Measurements from ENCODE around the gene CXADR.
"Not testable (repeated sequence)": the region's sequence is repeated elsewhere in the genome, so short reads cannot be mapped to it uniquely, and the experiment has no call there.

CXADR gene

GRCh38 chr21:17512253-17513213 is at the start of gene CXADR:
CXADR (plus strand) TSS chr21:17513043; CDS start chr21:17513130, 87 bp downstream.
- peak; percentile 88 for DNase-seq

GRCh38 chr21:17466166-17466565 is 46.7 kb upstream of the CXADR start:
- no peak for DNase-seq

- no peak for DNase-seq
Observed at GRCh38 chr21:17467392-17467791, 45.5 kb upstream of the CXADR start.

DNA sequence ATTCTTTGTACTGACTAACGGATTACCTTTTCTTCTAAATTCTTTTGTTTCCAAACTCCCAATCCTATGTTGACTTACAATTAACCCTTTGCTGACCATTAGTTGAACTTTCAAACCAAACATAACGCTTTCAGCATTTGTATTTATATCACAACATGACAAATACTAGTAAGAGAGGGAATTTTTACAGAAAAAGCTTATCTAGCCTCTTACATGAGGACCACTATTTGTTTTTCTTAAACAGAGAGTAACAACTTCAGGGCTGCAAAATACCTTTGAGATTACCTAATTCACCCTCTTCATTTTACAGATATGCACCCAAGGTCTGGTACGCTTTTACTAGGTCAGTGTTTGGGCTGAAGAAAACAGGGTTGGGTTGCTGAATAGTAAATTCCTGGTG is 45.0 kb upstream of the CXADR start:
- no peak for DNase-seq

DNA sequence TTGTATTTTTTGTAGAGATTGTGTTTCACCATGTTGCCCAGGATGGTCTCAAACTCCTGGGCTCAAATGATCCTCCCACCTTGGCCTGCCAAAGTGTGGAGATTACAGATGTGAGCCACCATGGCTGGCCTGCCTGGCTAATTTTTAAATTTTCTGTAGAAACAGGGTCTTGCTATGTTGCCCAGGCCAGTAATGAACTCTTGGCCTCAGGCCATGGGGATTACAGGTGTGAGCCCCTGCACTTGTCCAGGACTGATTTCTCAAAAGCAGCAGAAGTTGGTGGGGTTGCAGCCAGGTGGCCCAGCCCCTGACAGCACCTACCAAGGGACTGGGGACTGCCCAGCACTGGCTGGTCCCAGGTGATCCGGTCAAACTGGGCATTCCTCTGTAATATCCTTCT is 44.1 kb upstream of the CXADR start:
- DNase-seq: no peak

GRCh38 chr21:17469727-17470126 is 43.1 kb upstream of the CXADR start:
- no peak for DNase-seq

DNA sequence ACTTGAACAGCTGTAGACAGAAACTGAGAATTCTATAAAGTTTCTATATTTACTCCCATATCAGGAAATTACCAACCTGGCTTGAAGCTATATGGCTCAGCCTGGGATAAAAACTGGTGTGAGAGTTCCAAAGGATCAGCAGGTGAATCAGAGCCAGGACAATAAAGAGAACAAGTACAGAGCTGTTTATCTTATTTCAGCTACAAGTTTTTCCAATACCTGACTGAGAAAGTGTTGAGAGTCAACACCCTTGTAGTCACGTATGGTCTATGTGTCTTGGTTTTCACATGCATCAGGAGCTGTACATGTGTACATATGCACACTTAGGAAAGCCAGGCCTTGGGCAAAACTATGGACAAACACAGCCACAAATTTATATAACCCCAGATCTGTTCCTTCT is 40.7 kb upstream of the CXADR start:
- no peak for DNase-seq

- DNase-seq: no peak
Observed at GRCh38 chr21:17472592-17473271, 40.1 kb upstream of the CXADR start.

DNA sequence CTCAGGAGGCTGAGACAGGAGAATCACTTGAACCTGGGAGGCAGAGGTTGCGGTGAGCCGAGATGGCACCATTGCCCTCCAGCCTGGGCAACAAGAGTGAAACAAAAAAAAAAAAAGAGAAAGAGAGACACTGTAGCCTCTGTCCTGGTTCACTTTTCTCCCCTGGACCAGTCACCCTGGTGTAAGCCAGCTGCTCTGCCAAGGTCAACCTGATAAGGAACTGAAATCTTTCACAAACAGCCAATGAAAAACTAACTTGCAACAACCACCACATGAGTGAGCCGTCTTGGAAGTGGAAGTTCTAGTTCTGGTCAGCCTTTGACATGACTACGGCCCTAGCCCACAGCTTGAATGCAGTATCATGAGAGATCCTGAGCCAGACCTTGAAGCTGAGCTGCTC is 36.8 kb upstream of the CXADR start:
- no peak for DNase-seq

DNA sequence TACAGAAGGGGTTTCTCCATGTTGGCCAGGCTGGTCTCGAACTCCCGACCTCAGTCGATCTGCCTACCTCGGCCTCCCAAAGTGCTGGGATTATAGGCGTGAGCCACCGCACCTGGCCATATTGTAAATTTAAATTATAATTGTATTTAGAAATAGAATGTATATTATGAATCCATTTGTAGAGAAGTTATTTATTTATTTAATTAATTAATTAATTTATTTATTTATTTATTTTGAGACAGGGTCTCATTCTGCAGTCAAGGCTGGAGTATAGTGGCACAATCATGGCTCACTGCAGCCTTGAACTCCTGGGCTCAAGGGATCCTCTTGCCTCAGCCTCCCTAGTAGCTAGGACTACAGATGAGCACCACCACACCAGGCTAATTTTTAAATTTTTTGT is 34.7 kb upstream of the CXADR start:
- not testable (repeated sequence) for DNase-seq

- DNase-seq: no peak
Observed at GRCh38 chr21:17479606-17480005, 33.2 kb upstream of the CXADR start.

- DNase-seq: no peak
Observed at GRCh38 chr21:17482928-17483327, 29.9 kb upstream of the CXADR start.

GRCh38 chr21:17488620-17489019 is 24.2 kb upstream of the CXADR start:
- no peak for DNase-seq

DNA sequence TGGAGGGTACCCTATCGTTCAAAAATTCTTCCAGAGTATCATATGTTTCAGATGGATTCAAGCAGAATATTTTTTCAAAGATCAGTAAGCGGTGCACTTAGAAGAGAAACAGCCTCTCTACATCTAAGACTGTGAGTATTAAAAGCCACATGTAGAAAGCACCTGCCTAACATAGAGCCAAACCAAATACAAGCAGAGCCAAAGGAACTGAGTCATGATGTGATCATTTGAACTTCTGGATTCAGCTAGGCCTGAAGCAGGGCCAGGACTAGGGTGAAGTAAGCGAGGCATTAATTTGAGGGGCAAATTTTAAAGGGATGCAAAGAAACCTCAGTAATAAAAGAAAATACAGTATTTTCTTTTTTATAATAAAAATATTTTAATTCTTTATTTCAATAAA is 23.3 kb upstream of the CXADR start:
- DNase-seq: not testable (repeated sequence)

DNA sequence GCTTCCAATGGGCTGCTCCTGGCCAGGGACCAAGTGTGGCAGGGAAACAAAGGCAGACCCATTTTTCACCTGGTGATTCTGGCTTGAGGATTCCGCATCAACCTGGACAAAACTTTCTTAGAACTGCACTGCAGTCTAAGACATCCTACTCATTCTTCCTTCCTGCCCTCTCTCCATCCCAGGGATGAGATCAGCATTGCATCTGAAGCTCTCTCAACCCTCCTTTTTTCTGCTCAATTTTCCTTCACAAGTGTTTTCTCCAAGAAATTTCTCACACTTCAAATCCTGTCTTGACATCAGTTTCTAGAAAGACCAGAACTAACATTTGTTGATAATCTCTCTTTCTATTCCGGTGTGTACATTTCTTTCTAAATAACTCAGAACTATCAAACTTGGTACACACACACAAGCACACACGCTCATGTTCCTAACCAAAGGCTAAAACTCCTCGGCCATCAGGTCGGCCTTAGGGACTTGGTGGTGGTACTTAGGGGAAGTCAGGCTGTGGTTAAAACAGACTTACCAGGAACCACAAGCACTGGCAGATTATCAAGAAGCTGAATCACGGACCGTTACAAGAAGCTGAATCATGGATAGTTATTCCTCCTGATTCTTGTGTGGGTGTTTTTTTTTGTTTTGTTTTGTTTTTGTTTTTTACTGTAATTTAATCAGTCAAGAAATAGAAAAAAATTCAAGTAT is 21.0 kb upstream of the CXADR start:
- no peak for DNase-seq

- DNase-seq: no peak
Observed at GRCh38 chr21:17492415-17493168, 20.3 kb upstream of the CXADR start.

GRCh38 chr21:17494051-17494450 is 18.8 kb upstream of the CXADR start:
- DNase-seq: no peak

- DNase-seq: no peak
Observed at GRCh38 chr21:17495680-17496079, 17.2 kb upstream of the CXADR start.

GRCh38 chr21:17497316-17497715 is 15.5 kb upstream of the CXADR start:
- no peak for DNase-seq

- DNase-seq: no peak
Observed at GRCh38 chr21:17498586-17498985, 14.3 kb upstream of the CXADR start.

DNA sequence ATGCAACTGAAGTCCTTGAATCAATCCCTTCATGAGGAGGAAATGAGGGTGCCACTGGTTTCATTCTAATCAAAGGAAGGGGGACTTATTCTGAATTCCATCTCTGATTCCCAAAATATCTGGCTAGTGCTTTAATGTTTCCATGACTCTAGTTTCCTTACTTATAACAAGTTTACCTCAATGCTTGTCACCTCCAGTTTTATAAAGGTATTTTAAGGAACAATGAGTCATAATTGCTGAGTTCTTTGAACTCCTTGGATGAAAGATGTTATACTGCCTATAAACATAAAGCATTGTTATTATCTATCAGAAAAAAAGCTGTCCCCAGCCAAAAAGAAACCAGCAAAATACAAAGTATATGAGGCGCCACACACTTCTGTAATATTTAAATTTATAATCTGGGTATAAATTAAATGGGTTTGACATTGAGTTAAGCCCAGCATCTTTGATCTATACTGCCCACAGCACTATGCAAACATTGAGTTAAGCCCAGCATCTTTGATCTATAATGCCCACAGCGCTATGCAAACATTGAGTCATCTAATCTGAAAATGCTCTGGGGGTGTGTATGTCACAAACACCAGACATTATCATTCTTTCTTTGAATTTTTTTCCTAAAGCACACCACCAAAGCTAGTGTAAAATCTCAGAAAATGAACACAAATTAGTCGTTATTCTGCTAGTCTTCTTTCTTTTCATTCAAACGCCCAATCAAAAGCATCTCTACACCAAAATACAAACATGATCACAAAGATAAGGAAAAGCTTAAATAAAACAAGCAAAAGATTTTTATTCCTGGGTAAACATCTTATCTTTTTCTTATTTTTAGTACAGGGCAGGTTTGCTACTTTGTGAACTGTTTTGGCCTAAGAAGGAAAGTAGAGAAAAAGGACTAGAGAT is 11.5 kb upstream of the CXADR start:
- DNase-seq: no peak

- DNase-seq: not testable (repeated sequence)
Observed at GRCh38 chr21:17502985-17503384, 9.9 kb upstream of the CXADR start.
